ENCODE data around the gene SNRNP25. TPM values are rescaled to one million over a fixed set of nuclear protein-coding genes. Genes with fewer than 3 reads are reported as not detected.

SNRNP25 gene
- total and polyA plus RNA-seq, 2 of the 8 experiments (the other 6 are each of a cell fraction or from before 2014, with no cell fraction given): 53.0 to 58.4 TPM

- no peak for TF ChIP-seq MAFK (IDR thresholded peaks at IDR 0.05; ENCODE audit: low read depth, low read length)
- TF ChIP-seq RBBP5 (IDR thresholded peaks at IDR 0.05; ENCODE audit: borderline replicate concordance, low read depth, low read length): no peak
- TF ChIP-seq NANOG (IDR thresholded peaks at IDR 0.05; ENCODE audit: insufficient read depth, low read depth, low read length, poor library complexity, severe bottlenecking): no peak
- no peak for TF ChIP-seq TBP (IDR thresholded peaks at IDR 0.05; ENCODE audit: low read depth, low read length)
- no peak for TF ChIP-seq NRF1 (IDR thresholded peaks at IDR 0.05; ENCODE audit: low read depth, low read length)
- TF ChIP-seq POU5F1 (IDR thresholded peaks at IDR 0.05; ENCODE audit: low read depth, low read length): no peak
Observed at GRCh38 chr16:42691-43090, 10.9 kb upstream of the SNRNP25 start (continued).
